Peyer's patch (tissue), 4 donors: ENCODE results near the gene KIR3DL2.

ENCODE experiments used
- POLR2A ChIP-seq, 2 donors: fragments of 450-650 bp; IDR thresholded peaks; one replicate each; pipeline ENCODE4 v1.5.1; 2017; ENCODE audit warnings: antibody characterized with exemption in 2 of 2, mild to moderate bottlenecking in 2 of 2, moderate library complexity in 2 of 2
- TF ChIP-seq, protein P1 (sequence below), 6 experiments: fragments of 450-650 bp in 4 of 6; fragments of 200-600 bp in 2 of 6; sonication (generic) in 1 of 6; IDR thresholded peaks; one replicate each; pipeline ENCODE4 v1.5.1; 2017 to 2019; ENCODE audit warnings: antibody characterized with exemption in 6 of 6, mild to moderate bottlenecking in 3 of 6, moderate library complexity in 1 of 6

DNA sequence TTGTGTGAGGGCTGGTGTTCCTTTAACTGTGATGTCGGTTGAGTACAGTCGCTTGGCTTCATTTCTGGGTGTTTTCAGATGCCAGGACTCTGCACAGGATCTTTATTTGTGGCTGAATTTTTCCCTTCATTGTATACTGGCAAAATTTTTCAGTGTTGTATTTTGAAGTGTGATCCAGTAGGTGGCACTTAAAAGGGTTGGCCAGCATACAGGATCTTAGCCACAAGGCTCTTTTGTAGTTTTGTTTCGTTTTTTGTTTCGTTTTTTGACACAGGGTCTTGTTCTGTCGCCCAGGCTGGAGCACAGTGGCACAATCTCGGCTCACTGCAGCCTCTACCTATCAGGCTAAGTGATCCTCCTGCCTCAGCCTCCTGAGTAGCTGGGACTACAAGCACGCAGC lies 32.5 kb downstream of the KIR3DL2 start:
- TF ChIP-seq, protein P1, sequence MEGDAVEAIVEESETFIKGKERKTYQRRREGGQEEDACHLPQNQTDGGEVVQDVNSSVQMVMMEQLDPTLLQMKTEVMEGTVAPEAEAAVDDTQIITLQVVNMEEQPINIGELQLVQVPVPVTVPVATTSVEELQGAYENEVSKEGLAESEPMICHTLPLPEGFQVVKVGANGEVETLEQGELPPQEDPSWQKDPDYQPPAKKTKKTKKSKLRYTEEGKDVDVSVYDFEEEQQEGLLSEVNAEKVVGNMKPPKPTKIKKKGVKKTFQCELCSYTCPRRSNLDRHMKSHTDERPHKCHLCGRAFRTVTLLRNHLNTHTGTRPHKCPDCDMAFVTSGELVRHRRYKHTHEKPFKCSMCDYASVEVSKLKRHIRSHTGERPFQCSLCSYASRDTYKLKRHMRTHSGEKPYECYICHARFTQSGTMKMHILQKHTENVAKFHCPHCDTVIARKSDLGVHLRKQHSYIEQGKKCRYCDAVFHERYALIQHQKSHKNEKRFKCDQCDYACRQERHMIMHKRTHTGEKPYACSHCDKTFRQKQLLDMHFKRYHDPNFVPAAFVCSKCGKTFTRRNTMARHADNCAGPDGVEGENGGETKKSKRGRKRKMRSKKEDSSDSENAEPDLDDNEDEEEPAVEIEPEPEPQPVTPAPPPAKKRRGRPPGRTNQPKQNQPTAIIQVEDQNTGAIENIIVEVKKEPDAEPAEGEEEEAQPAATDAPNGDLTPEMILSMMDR (IDR thresholded peaks at IDR 0.05): no peak
- TF ChIP-seq POLR2A (IDR thresholded peaks at IDR 0.05): no peak
